Dendritic cell treated with granulocyte-macrophage colony-stimulating factor and Interleukin-4, amounts not matched to agents 40 ng/mL and 50 ng/mL, for 4 days (primary cell): ENCODE data around the gene AVPR1B.

Experiments used
- H3K27ac Mint-ChIP-seq: one replicate; pipeline ENCODE4 v1.8.0; 2022; ENCODE audit warnings: mild to moderate bottlenecking, mixed read lengths
- H3K27me3 Mint-ChIP-seq: one replicate; pipeline ENCODE4 v1.8.0; 2022; ENCODE audit warnings: mild to moderate bottlenecking, mixed read lengths
- H3K36me3 Mint-ChIP-seq: one replicate; pipeline ENCODE4 v1.8.0; 2022; ENCODE audit warnings: low read depth, mixed read lengths
- H3K4me1 Mint-ChIP-seq: one replicate; pipeline ENCODE4 v1.8.0; 2022; ENCODE audit warnings: low read depth, mixed read lengths
- H3K4me3 Mint-ChIP-seq: one replicate; pipeline ENCODE4 v1.8.0; 2022; ENCODE audit warnings: mild to moderate bottlenecking, moderate library complexity, mixed read lengths
- H3K9me3 Mint-ChIP-seq: one replicate; pipeline ENCODE4 v1.8.0; 2022; ENCODE audit warnings: mixed read lengths
- intact Hi-C: fragments of 100-400 bp; cut with micrococcal nuclease; formaldehyde crosslinking; loops from one replicate; pipeline ENCODE4 v1.15.0; 2022

The AVPR1B gene

DNA sequence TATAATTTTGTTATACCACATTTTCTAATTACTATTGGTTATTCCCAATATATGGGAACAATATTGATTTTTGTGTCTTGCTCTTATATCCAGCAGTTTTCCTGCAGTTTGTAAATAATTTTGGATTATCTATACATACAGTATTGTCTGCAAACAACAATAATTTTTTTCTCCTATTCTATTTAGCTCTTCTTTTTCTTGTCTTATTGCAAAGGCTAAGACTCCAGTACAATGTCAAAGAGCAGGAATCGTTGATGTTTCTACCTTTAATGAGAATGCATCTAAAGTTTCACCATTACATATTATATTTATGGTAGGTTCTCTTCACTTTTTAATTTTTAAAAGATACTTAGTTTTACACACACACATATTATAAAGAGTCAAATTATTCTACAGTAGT is 4.1 kb upstream of the AVPR1B start:
- peaks cover 21% of the 10 kb centered on the region for H3K9me3 Mint-ChIP-seq
- H3K27ac Mint-ChIP-seq, result no peak overlapping the region
- peaks cover 45% of the 10 kb centered on the region for H3K27me3 Mint-ChIP-seq
- no peaks in the 10 kb centered on the region for H3K36me3 Mint-ChIP-seq
- H3K4me3 Mint-ChIP-seq, result no peak overlapping the region
- intact Hi-C loops, result no loop called here
- peaks cover 15% of the 10 kb centered on the region for H3K4me1 Mint-ChIP-seq

- intact Hi-C loops, result no loop called here
- H3K4me3 Mint-ChIP-seq, result no peak overlapping the region
- H3K27me3 Mint-ChIP-seq, result peaks cover 51% of the 10 kb centered on the region
- H3K27ac Mint-ChIP-seq, result no peak overlapping the region
- peaks cover 21% of the 10 kb centered on the region for H3K9me3 Mint-ChIP-seq
- peaks cover 15% of the 10 kb centered on the region for H3K4me1 Mint-ChIP-seq
- H3K36me3 Mint-ChIP-seq, result no peaks in the 10 kb centered on the region
Observed at GRCh38 chr1:206120406-206120805, 3.2 kb upstream of the AVPR1B start.

GRCh38 chr1:206116873-206117150 is 376 bp downstream of the AVPR1B start:
- intact Hi-C loops, result loop anchor here (5.0 kb wide), 1 partner anchor 330 kb away; no protein-coding TSS in a partner anchor
- H3K4me3 Mint-ChIP-seq, result peak overlapping the region; percentile 41

GRCh38 chr1:206116191-206116872 is 856 bp downstream of the AVPR1B start:
- peaks cover 13% of the 10 kb centered on the region for H3K9me3 Mint-ChIP-seq

More at GRCh38 chr1:206116873-206117150, 376 bp downstream of the AVPR1B start:
- Mint-ChIP-seq H3K27me3 (peaks cover 57% of the 10 kb centered on the region), H3K27ac (no peak overlapping the region), H3K4me1 (peaks cover 27% of the 10 kb centered on the region), H3K9me3 (peaks cover 18% of the 10 kb centered on the region), H3K36me3 (no peaks in the 10 kb centered on the region)

GRCh38 chr1:206115791-206116190 is 1.4 kb downstream of the AVPR1B start:
- H3K9me3 Mint-ChIP-seq, result peaks cover 8% of the 10 kb centered on the region

More at GRCh38 chr1:206116191-206116872, 856 bp downstream of the AVPR1B start:
- intact Hi-C loops, result loop anchor here (5.0 kb wide), 1 partner anchor 329 kb away; no protein-coding TSS in a partner anchor
- H3K4me1 Mint-ChIP-seq, result peaks cover 27% of the 10 kb centered on the region
- H3K27me3 Mint-ChIP-seq, result peaks cover 59% of the 10 kb centered on the region
- H3K36me3 Mint-ChIP-seq, result no peaks in the 10 kb centered on the region
- no peak overlapping the region for H3K4me3 Mint-ChIP-seq
- peak overlapping the region; percentile 11 for H3K27ac Mint-ChIP-seq

GRCh38 chr1:206114692-206115640 is 2.2 kb downstream of the AVPR1B start:
- intact Hi-C loops, result loop anchor here (5.0 kb wide), 1 partner anchor 328 kb away; no protein-coding TSS in a partner anchor

More at GRCh38 chr1:206115791-206116190, 1.4 kb downstream of the AVPR1B start:
- peaks cover 59% of the 10 kb centered on the region for H3K27me3 Mint-ChIP-seq
- intact Hi-C loops, result loop anchor here (5.0 kb wide), 1 partner anchor 328 kb away; no protein-coding TSS in a partner anchor
- H3K4me3 Mint-ChIP-seq, result no peak overlapping the region
- H3K27ac Mint-ChIP-seq, result peak overlapping the region; percentile 11
- no peaks in the 10 kb centered on the region for H3K36me3 Mint-ChIP-seq
- H3K4me1 Mint-ChIP-seq, result peaks cover 27% of the 10 kb centered on the region

GRCh38 chr1:206112600-206113301 is 4.4 kb downstream of the AVPR1B start:
- no peak overlapping the region for H3K4me3 Mint-ChIP-seq

More at GRCh38 chr1:206114692-206115640, 2.2 kb downstream of the AVPR1B start:
- Mint-ChIP-seq H3K4me1 (peaks cover 27% of the 10 kb centered on the region), H3K36me3 (no peaks in the 10 kb centered on the region), H3K27me3 (peaks cover 54% of the 10 kb centered on the region), H3K27ac (no peak overlapping the region), H3K4me3 (no peak overlapping the region), H3K9me3 (no peaks in the 10 kb centered on the region)

GRCh38 chr1:206111271-206111927 is 5.8 kb downstream of the AVPR1B start:
- Mint-ChIP-seq H3K9me3 (no peaks in the 10 kb centered on the region), H3K36me3 (no peaks in the 10 kb centered on the region), H3K27ac (no peak overlapping the region), H3K4me1 (peaks cover 11% of the 10 kb centered on the region), H3K4me3 (no peak overlapping the region), H3K27me3 (peaks cover 22% of the 10 kb centered on the region)
- intact Hi-C loops, result no loop called here

More at GRCh38 chr1:206112600-206113301, 4.4 kb downstream of the AVPR1B start:
- intact Hi-C loops, result no loop called here
- Mint-ChIP-seq H3K27me3 (peaks cover 36% of the 10 kb centered on the region), H3K4me1 (peaks cover 22% of the 10 kb centered on the region), H3K9me3 (no peaks in the 10 kb centered on the region), H3K36me3 (no peaks in the 10 kb centered on the region), H3K27ac (no peak overlapping the region)

GRCh38 chr1:206110820-206111219 is 6.4 kb downstream of the AVPR1B start:
- H3K4me3 Mint-ChIP-seq, result no peak overlapping the region
- H3K27ac Mint-ChIP-seq, result no peak overlapping the region
- peaks cover 11% of the 10 kb centered on the region for H3K4me1 Mint-ChIP-seq
- no peaks in the 10 kb centered on the region for H3K9me3 Mint-ChIP-seq
- peaks cover 17% of the 10 kb centered on the region for H3K27me3 Mint-ChIP-seq
- intact Hi-C loops, result no loop called here
- no peaks in the 10 kb centered on the region for H3K36me3 Mint-ChIP-seq

DNA sequence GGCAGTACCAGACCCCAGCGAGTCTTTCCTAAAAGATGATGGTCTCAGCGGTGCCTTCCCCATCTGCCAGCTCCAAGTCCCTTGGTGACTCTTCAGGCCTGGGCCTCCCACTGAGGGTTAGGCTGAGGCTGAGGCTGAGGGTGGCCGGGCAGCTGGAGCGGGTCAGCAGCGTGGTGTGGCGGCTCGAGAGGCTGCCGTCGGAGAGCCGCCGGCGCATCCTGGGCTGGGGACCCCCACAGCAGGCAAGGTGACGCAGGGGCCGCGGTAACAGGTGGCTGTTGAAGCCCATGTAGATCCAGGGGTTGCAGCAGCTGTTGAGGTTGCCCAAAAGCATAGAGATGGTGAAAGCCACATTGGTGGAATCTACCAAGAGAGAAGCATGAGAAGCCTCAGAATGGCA is 7.0 kb downstream of the AVPR1B start:
- no peak overlapping the region for H3K4me3 Mint-ChIP-seq
- no peaks in the 10 kb centered on the region for H3K9me3 Mint-ChIP-seq
- intact Hi-C loops, result no loop called here
- H3K27ac Mint-ChIP-seq, result no peak overlapping the region
- H3K36me3 Mint-ChIP-seq, result no peaks in the 10 kb centered on the region
- H3K4me1 Mint-ChIP-seq, result peaks cover 9% of the 10 kb centered on the region
- H3K27me3 Mint-ChIP-seq, result peaks cover 15% of the 10 kb centered on the region

- H3K27ac Mint-ChIP-seq, result peak overlapping the region; percentile 16
- H3K9me3 Mint-ChIP-seq, result no peaks in the 10 kb centered on the region
- H3K27me3 Mint-ChIP-seq, result peaks cover 15% of the 10 kb centered on the region
- intact Hi-C loops, result loop anchor here (5.0 kb wide), 2 partner anchors 192 to 317 kb away; no protein-coding TSS in a partner anchor
- H3K4me3 Mint-ChIP-seq, result no peak overlapping the region
- no peaks in the 10 kb centered on the region for H3K36me3 Mint-ChIP-seq
- peaks cover 5% of the 10 kb centered on the region for H3K4me1 Mint-ChIP-seq
Observed at GRCh38 chr1:206109718-206110117, 7.5 kb downstream of the AVPR1B start.

- Mint-ChIP-seq H3K9me3 (no peaks in the 10 kb centered on the region), H3K27me3 (peaks cover 9% of the 10 kb centered on the region), H3K27ac (no peak overlapping the region), H3K36me3 (no peaks in the 10 kb centered on the region), H3K4me3 (no peak overlapping the region), H3K4me1 (peaks cover 7% of the 10 kb centered on the region)
- intact Hi-C loops, result loop anchor here (5.0 kb wide), 2 partner anchors 191 to 316 kb away; no protein-coding TSS in a partner anchor
Observed at GRCh38 chr1:206108635-206109034, 8.6 kb downstream of the AVPR1B start.

DNA sequence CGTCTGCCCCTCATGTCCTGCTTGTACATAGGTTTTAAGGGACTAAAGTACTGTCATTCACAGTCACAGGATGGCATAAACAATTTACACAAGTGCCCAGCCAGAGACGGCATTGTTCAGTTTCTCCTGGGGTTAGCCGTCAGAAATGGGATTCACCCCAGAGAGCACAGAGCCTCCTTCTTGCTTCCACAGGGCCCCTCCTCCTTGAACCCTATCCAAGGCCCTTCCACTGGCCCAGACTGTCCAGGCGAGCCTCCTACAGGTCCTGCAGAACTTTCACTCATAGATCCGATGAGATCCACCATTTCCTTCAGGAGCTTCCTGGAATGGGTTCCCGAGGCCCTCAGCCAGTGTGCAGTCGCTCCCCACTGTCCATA is 10.0 kb downstream of the AVPR1B start:
- intact Hi-C loops, result loop anchor here (5.0 kb wide), 2 partner anchors 190 to 315 kb away; no protein-coding TSS in a partner anchor

More for the DNA sequence above, 10.0 kb downstream of the AVPR1B start:
- Mint-ChIP-seq H3K27me3 (peaks cover 5% of the 10 kb centered on the region), H3K4me3 (no peak overlapping the region), H3K4me1 (peaks cover 22% of the 10 kb centered on the region), H3K27ac (no peak overlapping the region), H3K9me3 (no peaks in the 10 kb centered on the region), H3K36me3 (no peaks in the 10 kb centered on the region)
